HepG2 (cell line): ENCODE data around the gene CTDNEP1. TPM values are rescaled to one million over a fixed set of nuclear protein-coding genes. Genes with fewer than 3 reads are reported as not detected.

Experiments used
- ATAC-seq: fragments of 200-7000 bp; cut with Tn5 transposase; 3 replicates; pipeline ENCODE4 v1.9.1; 2020; ENCODE audit warnings: mild to moderate bottlenecking, moderate library complexity
- BruUV-seq: library from RNA; stranded (reverse); fragments of 400-500 nt; replicated peaks from 2 replicates; lab custom pipeline; 2021; lab: Mats Ljungman, UMichigan
- CTCF ChIA-PET: fragments of 300-600 bp; formaldehyde crosslinking; extraction: SDS; loops from one replicate; lab custom pipeline; 2021; ENCODE audit warnings: low total read pairs, inconsistent platforms, low intra/inter-chr PET ratio; lab: Yijun Ruan, JAX
- POLR2A ChIA-PET: fragments of 350-600 bp; sonication (Branson Sonifier 250); formaldehyde crosslinking; loops from one replicate; lab custom pipeline; 2020; ENCODE audit warnings: antibody characterized with exemption, inconsistent platforms; lab: Yijun Ruan, JAX
- DNase-seq: peaks from one replicate; pipeline ENCODE4 v3.0.0-alpha.2; 2015; ENCODE audit warnings: low spot score
- FAIRE-seq: peaks from 3 replicates; lab custom pipeline; 2011; peaks lifted over from hg19 to GRCh38; lab: Jason Lieb, UNC
- H2AFZ ChIP-seq: one replicate; pipeline ENCODE4 v1.6.1; 2011; ENCODE audit warnings: low read length, inconsistent platforms
- H3K27ac ChIP-seq: fragments of 300-600 bp; 3 replicates; pipeline ENCODE4 v1.8.0; 2011; ENCODE audit warnings: mixed run types, mild to moderate bottlenecking, mixed read lengths, low read length, inconsistent platforms; ENCODE audit not compliant: insufficient read depth; ENCODE audit errors: extremely low read length
- H3K27me3 ChIP-seq, 2 experiments: fragments of 200-600 bp in 1 of 2; 2 replicates in 1 of 2; 3 replicates in 1 of 2; pipeline versions ENCODE4 v1.6.0 to v1.8.0; 2011; ENCODE audit warnings: low read length in 2 of 2, mild to moderate bottlenecking in 2 of 2, moderate library complexity in 2 of 2, inconsistent platforms in 1 of 2; ENCODE audit not compliant: insufficient read depth in 2 of 2, control insufficient read depth in 1 of 2
- H3K36me3 ChIP-seq, 2 experiments: fragments of 200-600 bp in 1 of 2; replicated peaks in 1 of 2; 2 replicates in 1 of 2; 3 replicates in 1 of 2; pipeline versions ENCODE4 v1.5.1 to v1.8.0; 2011; ENCODE audit warnings: low read length in 2 of 2, inconsistent platforms in 1 of 2; ENCODE audit not compliant: insufficient read depth in 2 of 2, control insufficient read depth in 1 of 2
- H3K4me1 ChIP-seq: 2 replicates; pipeline ENCODE4 v1.5.1; 2012; ENCODE audit warnings: low read length, inconsistent platforms; ENCODE audit not compliant: insufficient read depth
- H3K4me2 ChIP-seq: 2 replicates; pipeline ENCODE4 v1.6.0; 2011; ENCODE audit warnings: low read depth, low read length, inconsistent platforms
- H3K4me3 ChIP-seq, 3 experiments: fragments of 200-600 bp in 1 of 3; sonication (generic), shearing (Covaris generic) in 1 of 3; replicated peaks in 1 of 3; 2 replicates each; pipeline ENCODE4 v1.5.1; 2011 to 2016; ENCODE audit warnings: low read length in 3 of 3, inconsistent platforms in 2 of 3, low read depth in 2 of 3, mild to moderate bottlenecking in 2 of 3, control low read depth in 1 of 3, mixed read lengths in 1 of 3; ENCODE audit not compliant: insufficient read depth in 1 of 3
- H3K79me2 ChIP-seq: one replicate; pipeline ENCODE4 v1.6.1; 2011; ENCODE audit warnings: low read length, inconsistent platforms; ENCODE audit not compliant: insufficient read depth
- H3K9ac ChIP-seq: 2 replicates; pipeline ENCODE4 v1.6.0; 2011; ENCODE audit warnings: mild to moderate bottlenecking, low read depth, low read length, inconsistent platforms; ENCODE audit not compliant: insufficient read depth
- H3K9me3 ChIP-seq: 2 replicates; pipeline ENCODE4 v1.5.1; 2012; ENCODE audit warnings: mild to moderate bottlenecking, low read length
- H4K20me1 ChIP-seq: 2 replicates; pipeline ENCODE4 v1.6.0; 2011; ENCODE audit warnings: inconsistent platforms, mild to moderate bottlenecking, low read length, moderate library complexity; ENCODE audit not compliant: insufficient read depth
- GABPA ChIP-seq, 2 experiments: IDR thresholded peaks; 2 replicates each; pipeline ENCODE4 v1.6.1; 2011 to 2016; ENCODE audit warnings: low read depth in 2 of 2, low read length in 1 of 2, missing biosample characterization in 1 of 2, missing genetic modification characterization in 1 of 2
- KDM2A ChIP-seq: sonication (generic); formaldehyde crosslinking; IDR thresholded peaks from 2 replicates; pipeline ENCODE4 v1.4.0; 2020; ENCODE audit warnings: low read depth, missing genetic modification reagents, borderline replicate concordance
- KMT2A ChIP-seq: sonication (generic); formaldehyde crosslinking; IDR thresholded peaks from 2 replicates; pipeline ENCODE4 v1.4.0; 2020; ENCODE audit warnings: missing genetic modification reagents
- SIN3A ChIP-seq: IDR thresholded peaks from 2 replicates; pipeline ENCODE4 v1.6.1; 2011; ENCODE audit warnings: low read depth, mild to moderate bottlenecking, control low read depth, low read length, borderline replicate concordance
- ZNF264 ChIP-seq: sonication (generic); formaldehyde crosslinking; IDR thresholded peaks from 2 replicates; pipeline ENCODE4 v1.4.0; 2020; ENCODE audit warnings: missing genetic modification reagents
- ZNF614 ChIP-seq: IDR thresholded peaks from 2 replicates; pipeline ENCODE4 v1.6.1; 2018; ENCODE audit warnings: missing biosample characterization, missing genetic modification reagents, inconsistent platforms, borderline replicate concordance
- ZNF878 ChIP-seq: sonication (generic); formaldehyde crosslinking; IDR thresholded peaks from 2 replicates; pipeline ENCODE4 v1.8.1; 2023; ENCODE audit warnings: mild to moderate bottlenecking, missing genetic modification reagents, moderate library complexity
- WGBS: methylation state at CpG from one replicate; pipeline ENCODE4 v1.1.6; 2017; ENCODE audit warnings: low lambda C conversion rate; 5-methylcytosine and 5-hydroxymethylcytosine counted together
- in situ Hi-C: cut with HindIII; loops from 2 replicates; pipeline ENCODE4 v1.10.0; 2017; ENCODE audit warnings: low pct_unique_long_range_greater_than_20kb; ENCODE audit not compliant: extremely low pct_ligation_motif_present
- intact Hi-C: fragments of 100-400 bp; cut with micrococcal nuclease; formaldehyde crosslinking; loops from one replicate; pipeline ENCODE4 v1.10.0; 2022; ENCODE audit not compliant: unreplicated experiment
- polyA plus RNA-seq, 8 experiments: library from polyadenylated mRNA; depleted of rRNA in 3 of 8; stranded (reverse) in 7 of 8; unstranded in 1 of 8; fragments of >200 nt; fragmentation: Illumina TruSeq in 4 of 8; extraction: Trizol in 4 of 8; gene quantifications; 2 replicates each; pipeline versions ENCODE4 v1.2.1 to v1.2.3, GENCODE V29; 2011 to 2016; ENCODE audit warnings: low read depth in 4 of 8, missing spikeins in 1 of 8, mixed read lengths in 1 of 8; ENCODE audit not compliant: insufficient read depth in 1 of 8
- total RNA-seq, 5 experiments: library from RNA; depleted of rRNA; stranded (reverse); fragments of >200 nt; fragmentation: Illumina TruSeq; extraction: Trizol; gene quantifications; 2 replicates each; pipeline ENCODE4 v1.2.3, GENCODE V29; 2016; ENCODE audit warnings: low read depth in 1 of 5
- TF ChIP-seq, protein P1 (sequence below): sonication (generic); formaldehyde crosslinking; IDR thresholded peaks from 2 replicates; pipeline ENCODE4 v1.5.0; 2020; ENCODE audit warnings: missing genetic modification reagents

Gene CTDNEP1
- total and polyA plus RNA-seq, 2 of the 13 experiments (the other 11 are each of a cell fraction or from before 2014, with no cell fraction given), result 19.8 to 118 TPM

DNA sequence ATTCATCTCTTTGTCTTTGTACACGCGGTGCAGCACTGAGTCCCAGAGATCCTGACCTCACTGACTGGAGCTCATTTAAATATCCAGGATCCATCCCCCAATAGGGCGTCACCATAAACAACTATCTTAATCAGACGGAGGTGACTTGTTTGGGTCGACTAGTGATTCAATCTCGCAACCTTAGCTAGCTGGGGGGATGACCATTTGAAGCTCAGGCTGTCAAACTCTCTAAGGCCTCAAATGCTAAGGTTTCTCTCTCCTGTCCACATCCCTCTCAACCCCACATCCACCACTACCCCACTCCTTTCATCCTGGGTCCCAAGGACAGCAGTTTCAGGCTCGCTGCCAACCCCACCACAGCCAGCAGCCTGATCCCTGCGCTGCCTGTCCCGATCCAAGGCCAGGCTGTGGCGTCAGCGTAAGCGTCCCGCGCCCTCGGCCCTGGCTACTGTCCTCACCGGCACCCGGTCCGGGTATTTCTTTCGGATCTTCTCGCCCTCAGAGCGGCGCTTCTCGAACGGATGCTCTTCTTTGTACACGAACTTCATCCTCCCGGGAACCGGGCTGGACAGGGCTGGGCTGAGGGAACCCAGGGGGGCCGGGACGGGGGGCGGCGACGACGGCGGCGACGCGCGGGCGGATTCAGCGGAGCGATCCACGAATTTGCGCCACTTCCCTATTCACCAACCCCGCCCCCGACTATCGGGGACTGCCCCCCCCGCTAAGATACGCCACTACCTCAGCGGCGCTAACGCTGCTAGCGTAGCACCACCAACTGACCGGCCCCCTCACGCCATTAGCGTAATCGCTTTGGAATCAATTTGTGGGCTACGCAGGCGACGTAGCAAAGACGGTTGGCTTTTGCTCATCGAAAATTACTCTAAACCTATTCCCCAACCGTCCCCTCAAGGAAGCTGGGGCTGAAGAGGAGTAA, 9.5 kb downstream of the CTDNEP1 start, which contains the start of gene GABARAP (continued):
- TF ChIP-seq ZNF878 (CRISPR knock-in tag), result peak; percentile 38; the same call in 1 of the 2 replicates
- TF ChIP-seq ZNF614 (CRISPR knock-in tag), result peak; percentile 38; the same call in 1 of the 2 replicates
- TF ChIP-seq KDM2A (CRISPR knock-in tag), result peak; percentile 75; the same call in 1 of the 2 replicates

DNA sequence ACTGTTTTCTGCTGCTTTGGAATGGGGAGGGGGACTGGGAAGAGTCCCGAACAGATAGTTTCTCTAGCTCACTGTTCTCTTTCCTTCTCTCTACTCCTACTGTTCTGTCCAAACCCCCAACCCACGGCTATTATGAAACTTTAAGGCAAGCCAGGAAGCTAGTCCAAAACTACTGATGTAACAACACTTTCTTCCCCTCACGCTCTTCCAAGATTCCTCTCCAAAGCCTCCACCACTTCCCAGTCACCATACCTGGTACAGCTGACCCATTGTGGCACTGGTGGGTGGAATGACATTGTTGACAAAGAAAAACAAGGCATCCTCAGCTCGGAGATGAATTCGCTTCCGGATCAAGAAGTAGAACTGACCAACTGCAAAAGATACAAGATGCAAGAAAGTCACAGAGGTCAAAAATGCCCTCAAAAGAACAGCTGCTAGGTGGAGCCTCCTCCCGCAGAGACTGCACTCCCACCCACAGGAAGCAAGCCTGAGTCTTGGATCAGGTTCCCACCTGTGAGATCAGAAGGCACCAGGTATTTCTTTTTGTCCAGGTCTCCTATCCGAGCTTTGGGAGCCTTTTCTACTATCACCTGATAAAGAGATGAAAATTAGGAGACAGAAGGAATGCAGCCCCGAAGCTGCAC, 10.3 kb downstream of the CTDNEP1 start:
- Histone ChIP-seq H3K9me3 (no peaks in the 10 kb centered on the region), H3K36me3 (peaks cover 11 to 27% of the 10 kb centered on the region in 2 experiments), H3K27ac (peak overlapping the region; percentile 86), H3K9ac (peak overlapping the region; percentile 92), H3K79me2 (peaks cover 42% of the 10 kb centered on the region), H2AFZ (no peak overlapping the region), H3K4me3 (peak overlapping the region; percentile 61 to 85 (median 68)), H4K20me1 (0 out of 2 replicates have a peak, but pooled peaks cover 2% of the 10 kb centered on the region), H3K27me3 (no peaks in the 10 kb centered on the region; a peak in 1 of 5 replicates), H3K4me2 (peak overlapping the region; percentile 97), H3K4me1 (peaks cover 37% of the 10 kb centered on the region)
- ATAC-seq, result no peak
- TF ChIP-seq, protein P1, sequence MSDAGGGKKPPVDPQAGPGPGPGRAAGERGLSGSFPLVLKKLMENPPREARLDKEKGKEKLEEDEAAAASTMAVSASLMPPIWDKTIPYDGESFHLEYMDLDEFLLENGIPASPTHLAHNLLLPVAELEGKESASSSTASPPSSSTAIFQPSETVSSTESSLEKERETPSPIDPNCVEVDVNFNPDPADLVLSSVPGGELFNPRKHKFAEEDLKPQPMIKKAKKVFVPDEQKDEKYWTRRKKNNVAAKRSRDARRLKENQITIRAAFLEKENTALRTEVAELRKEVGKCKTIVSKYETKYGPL (CRISPR knock-in tag), result no peak
- TF ChIP-seq GABPA (IDR thresholded peaks at IDR 0.05; ENCODE audit: low read depth, low read length), result no peak
- peak; percentile 48; the same call in 1 of the 2 replicates for TF ChIP-seq GABPA (CRISPR knock-in tag; IDR thresholded peaks at IDR 0.05; ENCODE audit: low read depth)
- no peak for TF ChIP-seq KMT2A (CRISPR knock-in tag)
- 0 out of 2 replicates have a peak, but pooled peaks have one; percentile 11 for TF ChIP-seq SIN3A
- TF ChIP-seq ZNF264 (CRISPR knock-in tag), result 0 out of 2 replicates have a peak, but pooled peaks have one; percentile 21
- peak; percentile 15 for FAIRE-seq
- intact Hi-C loops (loop anchor here (5.0 kb wide), 1 partner anchor 41 kb away; the partner anchor contains the start of gene SLC2A4), in situ Hi-C loops (no loop called here)
- CTCF ChIA-PET, result no interaction called here
- no peak for DNase-seq
- BruUV-seq, result TSS peak; percentile 68
- 27% methylated on average over 9 of the region's 9 CpGs for WGBS
- POLR2A ChIA-PET, result interaction anchor here (0.7 to 4.3 kb wide), 13 partner anchors 10 to 205 kb away, joined by 3 to 35 read pairs (median 5); partner anchors contain the start of genes ACADVL, ASGR1, ASGR2 and CTDNEP1
